Activated T-helper 17 cell treated with anti-CD3 and anti-CD28 coated beads, Interleukin-2, amount 50 U/mL, for 72 hours (primary cell): Measurements from ENCODE around the gene DESI2. TPM values are rescaled to one million over a fixed set of nuclear protein-coding genes. Genes with fewer than 3 reads are reported as not detected.
"Not testable (repeated sequence)": the region's sequence is repeated elsewhere in the genome, so short reads cannot be mapped to it uniquely, and the experiment has no call there.

Source experiments
- ATAC-seq: fragments of 150-1000 bp; cut with Tn5 transposase; replicated peaks from 2 replicates; pipeline ENCODE4 v1.10.0; 2021; ENCODE audit warnings: mild to moderate bottlenecking, moderate library complexity
- H3K27ac Mint-ChIP-seq: one replicate; pipeline ENCODE4 v1.8.0; 2022; ENCODE audit warnings: mixed read lengths
- H3K27me3 Mint-ChIP-seq: one replicate; pipeline ENCODE4 v1.8.0; 2022; ENCODE audit warnings: mixed read lengths
- H3K36me3 Mint-ChIP-seq: one replicate; pipeline ENCODE4 v1.8.0; 2022; ENCODE audit warnings: low read depth, mild to moderate bottlenecking, mixed read lengths
- H3K4me1 Mint-ChIP-seq: one replicate; pipeline ENCODE4 v1.8.0; 2022; ENCODE audit warnings: mixed read lengths
- H3K4me3 Mint-ChIP-seq: one replicate; pipeline ENCODE4 v1.8.0; 2022; ENCODE audit warnings: mild to moderate bottlenecking, mixed read lengths
- H3K9me3 Mint-ChIP-seq: one replicate; pipeline ENCODE4 v1.8.0; 2022; ENCODE audit warnings: mixed read lengths
- total RNA-seq, 2 donors: library from RNA; stranded (reverse); gene quantifications; one replicate each; pipeline ENCODE4 v1.2.3, GENCODE V29; 2022

Gene DESI2
- total RNA-seq, 2 donors from 2014 or later = 27.1 to 32.6 TPM

GRCh38 chr1:244665771-244666217 is 12.9 kb downstream of the DESI2 start:
- no peak for ATAC-seq
- H3K27ac Mint-ChIP-seq = no peak overlapping the region
- peaks cover 5% of the 10 kb centered on the region for H3K36me3 Mint-ChIP-seq
- no peaks in the 10 kb centered on the region for H3K4me1 Mint-ChIP-seq
- no peaks in the 10 kb centered on the region for H3K9me3 Mint-ChIP-seq
- H3K27me3 Mint-ChIP-seq = no peaks in the 10 kb centered on the region
- H3K4me3 Mint-ChIP-seq = no peak overlapping the region

GRCh38 chr1:244666672-244667418 is 13.9 kb downstream of the DESI2 start:
- not testable (repeated sequence) for H3K36me3 Mint-ChIP-seq, ATAC-seq, H3K27ac Mint-ChIP-seq, H3K4me1 Mint-ChIP-seq, H3K9me3 Mint-ChIP-seq, H3K4me3 Mint-ChIP-seq, H3K27me3 Mint-ChIP-seq

- ATAC-seq = no peak
- Mint-ChIP-seq H3K4me3 (no peak overlapping the region), H3K4me1 (no peaks in the 10 kb centered on the region), H3K36me3 (peaks cover 15% of the 10 kb centered on the region), H3K27ac (no peak overlapping the region), H3K27me3 (no peaks in the 10 kb centered on the region), H3K9me3 (no peaks in the 10 kb centered on the region)
Measured at GRCh38 chr1:244667797-244668196, 14.9 kb downstream of the DESI2 start.

GRCh38 chr1:244672946-244673682 is 20.2 kb downstream of the DESI2 start:
- ATAC-seq = no peak
- no peaks in the 10 kb centered on the region for H3K9me3 Mint-ChIP-seq
- H3K27ac Mint-ChIP-seq = no peak overlapping the region
- peaks cover 34% of the 10 kb centered on the region for H3K36me3 Mint-ChIP-seq
- H3K4me3 Mint-ChIP-seq = no peak overlapping the region
- H3K4me1 Mint-ChIP-seq = peaks cover 11% of the 10 kb centered on the region
- no peaks in the 10 kb centered on the region for H3K27me3 Mint-ChIP-seq

GRCh38 chr1:244674446-244674845 is 21.5 kb downstream of the DESI2 start:
- peaks cover 38% of the 10 kb centered on the region for H3K36me3 Mint-ChIP-seq

GRCh38 chr1:244675167-244675566 is 22.2 kb downstream of the DESI2 start:
- no peak for ATAC-seq
- no peaks in the 10 kb centered on the region for H3K9me3 Mint-ChIP-seq
- no peaks in the 10 kb centered on the region for H3K27me3 Mint-ChIP-seq
- no peak overlapping the region for H3K4me3 Mint-ChIP-seq
- H3K27ac Mint-ChIP-seq = no peak overlapping the region
- peaks cover 11% of the 10 kb centered on the region for H3K4me1 Mint-ChIP-seq
- peaks cover 40% of the 10 kb centered on the region for H3K36me3 Mint-ChIP-seq

More at GRCh38 chr1:244674446-244674845, 21.5 kb downstream of the DESI2 start:
- no peak overlapping the region for H3K4me3 Mint-ChIP-seq
- no peaks in the 10 kb centered on the region for H3K9me3 Mint-ChIP-seq
- H3K27me3 Mint-ChIP-seq = no peaks in the 10 kb centered on the region
- ATAC-seq = no peak
- peaks cover 11% of the 10 kb centered on the region for H3K4me1 Mint-ChIP-seq
- no peak overlapping the region for H3K27ac Mint-ChIP-seq

- no peak for ATAC-seq
- H3K4me1 Mint-ChIP-seq = peaks cover 14% of the 10 kb centered on the region
- no peaks in the 10 kb centered on the region for H3K27me3 Mint-ChIP-seq
- peaks cover 41% of the 10 kb centered on the region for H3K36me3 Mint-ChIP-seq
- H3K27ac Mint-ChIP-seq = no peak overlapping the region
- H3K4me3 Mint-ChIP-seq = no peak overlapping the region
- no peaks in the 10 kb centered on the region for H3K9me3 Mint-ChIP-seq
Measured at GRCh38 chr1:244678697-244679096, 25.8 kb downstream of the DESI2 start.

GRCh38 chr1:244680667-244681066 is 27.7 kb downstream of the DESI2 start:
- Mint-ChIP-seq H3K4me1 (peaks cover 10% of the 10 kb centered on the region), H3K27ac (no peak overlapping the region), H3K4me3 (no peak overlapping the region), H3K9me3 (no peaks in the 10 kb centered on the region), H3K36me3 (peaks cover 35% of the 10 kb centered on the region), H3K27me3 (no peaks in the 10 kb centered on the region)
- no peak for ATAC-seq

- not testable (repeated sequence) for H3K4me1 Mint-ChIP-seq, ATAC-seq, H3K27me3 Mint-ChIP-seq, H3K9me3 Mint-ChIP-seq, H3K4me3 Mint-ChIP-seq, H3K27ac Mint-ChIP-seq
- H3K36me3 Mint-ChIP-seq = peaks cover 49% of the 10 kb centered on the region
Measured at GRCh38 chr1:244682087-244682486, 29.2 kb downstream of the DESI2 start.

- peaks cover 94% of the 10 kb centered on the region for H3K36me3 Mint-ChIP-seq
- no peak for ATAC-seq
Measured at GRCh38 chr1:244695937-244696336, 43.0 kb downstream of the DESI2 start.

GRCh38 chr1:244699741-244700140 is 46.8 kb downstream of the DESI2 start:
- no peaks in the 10 kb centered on the region for H3K27me3 Mint-ChIP-seq
- H3K4me1 Mint-ChIP-seq = peaks cover 4% of the 10 kb centered on the region
- no peak overlapping the region for H3K4me3 Mint-ChIP-seq
- peaks cover 4% of the 10 kb centered on the region for H3K9me3 Mint-ChIP-seq
- H3K36me3 Mint-ChIP-seq = peaks cover 68% of the 10 kb centered on the region
- ATAC-seq = no peak
- H3K27ac Mint-ChIP-seq = no peak overlapping the region

More at GRCh38 chr1:244695937-244696336, 43.0 kb downstream of the DESI2 start:
- Mint-ChIP-seq H3K27ac (no peak overlapping the region), H3K4me1 (peaks cover 4% of the 10 kb centered on the region), H3K4me3 (no peak overlapping the region), H3K9me3 (peaks cover 4% of the 10 kb centered on the region), H3K27me3 (no peaks in the 10 kb centered on the region)

- H3K27ac Mint-ChIP-seq = no peak overlapping the region
- no peak for ATAC-seq
- peaks cover 4% of the 10 kb centered on the region for H3K4me1 Mint-ChIP-seq
- H3K27me3 Mint-ChIP-seq = no peaks in the 10 kb centered on the region
- peaks cover 73% of the 10 kb centered on the region for H3K36me3 Mint-ChIP-seq
- H3K4me3 Mint-ChIP-seq = no peak overlapping the region
- H3K9me3 Mint-ChIP-seq = peaks cover 4% of the 10 kb centered on the region
Measured at GRCh38 chr1:244700808-244701207, 47.9 kb downstream of the DESI2 start.

GRCh38 chr1:244702620-244703019 is 49.7 kb downstream of the DESI2 start:
- no peak overlapping the region for H3K27ac Mint-ChIP-seq
- H3K36me3 Mint-ChIP-seq = peaks cover 65% of the 10 kb centered on the region
- H3K4me1 Mint-ChIP-seq = peaks cover 4% of the 10 kb centered on the region
- H3K27me3 Mint-ChIP-seq = no peaks in the 10 kb centered on the region
- no peak overlapping the region for H3K4me3 Mint-ChIP-seq
- ATAC-seq = no peak
- peaks cover 4% of the 10 kb centered on the region for H3K9me3 Mint-ChIP-seq

GRCh38 chr1:244704107-244704506 is 51.2 kb downstream of the DESI2 start:
- Mint-ChIP-seq H3K9me3 (no peaks in the 10 kb centered on the region), H3K4me3 (no peak overlapping the region), H3K27ac (no peak overlapping the region), H3K27me3 (no peaks in the 10 kb centered on the region), H3K36me3 (peaks cover 50% of the 10 kb centered on the region), H3K4me1 (no peaks in the 10 kb centered on the region)
- ATAC-seq = no peak
